ENCODE measurements around the gene UBA1.

GRCh38 chrX:47162927-47163583 is 30.6 kb upstream of the UBA1 start:
- TF ChIP-seq EZH2phosphoT487 (IDR thresholded peaks at IDR 0.05; ENCODE audit: insufficient read depth, low read depth) (no peak), EZH2 (IDR thresholded peaks at IDR 0.05; ENCODE audit: insufficient read depth, poor library complexity, severe bottlenecking) (no peak)

Data from GM23248 (cell line).